Mesenteric fat pad (tissue), 1 donor: ENCODE results near the gene RPTOR. TPM values are rescaled to one million over a fixed set of nuclear protein-coding genes. Genes with fewer than 3 reads are reported as not detected.
"Not testable (repeated sequence)": the region's sequence is repeated elsewhere in the genome, so short reads cannot be mapped to it uniquely, and the experiment has no call there.

Source experiments
- DNase-seq: peaks from one replicate; pipeline ENCODE4 v3.0.0-alpha.2; 2020; ENCODE audit warnings: low spot score
- total RNA-seq: library from RNA; stranded (reverse); fragmentation: NEBNext Ultra II Directional; extraction: Animal tissue kit (Norgen Biotek cat#: 25700); gene quantifications from one replicate; pipeline ENCODE4 v1.2.1, GENCODE V29; 2021
- donor health status: DM: yes; HTN: yes; CAD: no.

The RPTOR gene
- total RNA-seq, 1 donor from 2014 or later: 31.6 TPM

GRCh38 chr17:80687839-80688238, 143.2 kb downstream of the RPTOR start:
- DNase-seq: no peak

- no peak for DNase-seq
These were observed 144.5 kb downstream of the RPTOR start for GRCh38 chr17:80689129-80689619.

GRCh38 chr17:80691784-80692183, 147.1 kb downstream of the RPTOR start:
- no peak for DNase-seq

- no peak for DNase-seq
These were observed 148.4 kb downstream of the RPTOR start for GRCh38 chr17:80692931-80693467.

- no peak for DNase-seq
These were observed 148.9 kb downstream of the RPTOR start for GRCh38 chr17:80693511-80693910.

GRCh38 chr17:80694085-80694991, 149.7 kb downstream of the RPTOR start:
- DNase-seq: no peak

- DNase-seq: no peak
These were observed 150.6 kb downstream of the RPTOR start for GRCh38 chr17:80694992-80695912.

GRCh38 chr17:80695979-80696378, 151.3 kb downstream of the RPTOR start:
- no peak for DNase-seq

GRCh38 chr17:80696456-80696855, 151.8 kb downstream of the RPTOR start:
- DNase-seq: no peak

- no peak for DNase-seq
These were observed 152.3 kb downstream of the RPTOR start for GRCh38 chr17:80696964-80697363.

- no peak for DNase-seq
These were observed 153.7 kb downstream of the RPTOR start for GRCh38 chr17:80698297-80698696.

- not testable (repeated sequence) for DNase-seq
These were observed 154.6 kb downstream of the RPTOR start for GRCh38 chr17:80699205-80699604.

GRCh38 chr17:80701730-80702129, 157.1 kb downstream of the RPTOR start:
- DNase-seq: no peak

GRCh38 chr17:80702315-80703141, 157.9 kb downstream of the RPTOR start:
- DNase-seq: no peak

- no peak for DNase-seq
These were observed 158.5 kb downstream of the RPTOR start for GRCh38 chr17:80703142-80703478.

- no peak for DNase-seq
These were observed 159.8 kb downstream of the RPTOR start for GRCh38 chr17:80704381-80704819.

- DNase-seq: no peak
These were observed 160.3 kb downstream of the RPTOR start for GRCh38 chr17:80704894-80705293.

GRCh38 chr17:80705988-80706387, 161.3 kb downstream of the RPTOR start:
- no peak for DNase-seq

- no peak for DNase-seq
These were observed 161.8 kb downstream of the RPTOR start for GRCh38 chr17:80706463-80706867.

- DNase-seq: no peak
These were observed 163.8 kb downstream of the RPTOR start for GRCh38 chr17:80708480-80708879.
